ENCODE measurements around the gene PCBP3.

DNA sequence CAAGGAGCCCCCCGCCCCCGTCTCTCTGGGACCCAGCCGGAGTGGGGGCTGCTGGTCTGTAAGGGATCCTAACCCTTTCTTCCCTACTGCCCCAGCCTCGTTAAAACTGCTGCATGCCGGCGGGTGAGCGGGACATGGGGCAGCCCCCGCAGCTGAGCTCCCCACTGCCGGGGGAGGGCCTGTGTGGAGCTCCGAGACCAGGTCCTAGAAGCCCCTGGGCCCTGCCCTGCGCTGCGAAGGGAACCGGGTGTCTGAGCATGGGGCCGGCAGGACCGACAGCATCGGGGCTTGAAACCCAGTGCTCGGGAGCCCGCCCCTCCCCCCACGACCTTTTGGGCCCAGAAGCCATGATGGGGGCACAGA, 328.8 kb downstream of the PCBP3 start:
- TF ChIP-seq YY1 (IDR thresholded peaks at IDR 0.05; ENCODE audit: low read depth, low read length) (no peak), CHD1 (IDR thresholded peaks at IDR 0.05; ENCODE audit: low read depth, low read length) (no peak), POLR2A (IDR thresholded peaks at IDR 0.05; ENCODE audit: control extremely low read depth in 1 of 2, low read depth in 2 of 2, low read length in 2 of 2) (no peak), KDM1A (IDR thresholded peaks at IDR 0.05; ENCODE audit: borderline replicate concordance, low read length) (no peak), BACH1 (IDR thresholded peaks at IDR 0.05; ENCODE audit: low read length) (no peak), HDAC2 (IDR thresholded peaks at IDR 0.05; ENCODE audit: borderline replicate concordance in 1 of 2, low read depth in 2 of 2, low read length in 2 of 2) (no peak), RAD21 (IDR thresholded peaks at IDR 0.05 in 1 of 2, conservative IDR thresholded peaks at IDR 0.05 in 1 of 2; ENCODE audit: low read depth in 2 of 2, low read length in 2 of 2) (no peak), JUND (IDR thresholded peaks at IDR 0.05; ENCODE audit: low read length) (no peak), RXRA (IDR thresholded peaks at IDR 0.05; ENCODE audit: insufficient read depth, low read depth, low read length) (no peak)
- TF ChIP-seq, protein P1, sequence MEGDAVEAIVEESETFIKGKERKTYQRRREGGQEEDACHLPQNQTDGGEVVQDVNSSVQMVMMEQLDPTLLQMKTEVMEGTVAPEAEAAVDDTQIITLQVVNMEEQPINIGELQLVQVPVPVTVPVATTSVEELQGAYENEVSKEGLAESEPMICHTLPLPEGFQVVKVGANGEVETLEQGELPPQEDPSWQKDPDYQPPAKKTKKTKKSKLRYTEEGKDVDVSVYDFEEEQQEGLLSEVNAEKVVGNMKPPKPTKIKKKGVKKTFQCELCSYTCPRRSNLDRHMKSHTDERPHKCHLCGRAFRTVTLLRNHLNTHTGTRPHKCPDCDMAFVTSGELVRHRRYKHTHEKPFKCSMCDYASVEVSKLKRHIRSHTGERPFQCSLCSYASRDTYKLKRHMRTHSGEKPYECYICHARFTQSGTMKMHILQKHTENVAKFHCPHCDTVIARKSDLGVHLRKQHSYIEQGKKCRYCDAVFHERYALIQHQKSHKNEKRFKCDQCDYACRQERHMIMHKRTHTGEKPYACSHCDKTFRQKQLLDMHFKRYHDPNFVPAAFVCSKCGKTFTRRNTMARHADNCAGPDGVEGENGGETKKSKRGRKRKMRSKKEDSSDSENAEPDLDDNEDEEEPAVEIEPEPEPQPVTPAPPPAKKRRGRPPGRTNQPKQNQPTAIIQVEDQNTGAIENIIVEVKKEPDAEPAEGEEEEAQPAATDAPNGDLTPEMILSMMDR (IDR thresholded peaks at IDR 0.05; ENCODE audit: control extremely low read depth in 1 of 3, insufficient read depth in 1 of 3, low read depth in 1 of 3, low read length in 3 of 3) = no peak
